ENCODE measurements around the gene CETP. TPM values are rescaled to one million over a fixed set of nuclear protein-coding genes. Genes with fewer than 3 reads are reported as not detected.

Gene CETP
- total and polyA plus RNA-seq, 4 donors: 3.3 to 24.0 (median 6.3) TPM

- no peak for TF ChIP-seq RAD21 (IDR thresholded peaks at IDR 0.05)
Measured at GRCh38 chr16:56930486-56931270, 31.1 kb upstream of the CETP start (continued).

DNA sequence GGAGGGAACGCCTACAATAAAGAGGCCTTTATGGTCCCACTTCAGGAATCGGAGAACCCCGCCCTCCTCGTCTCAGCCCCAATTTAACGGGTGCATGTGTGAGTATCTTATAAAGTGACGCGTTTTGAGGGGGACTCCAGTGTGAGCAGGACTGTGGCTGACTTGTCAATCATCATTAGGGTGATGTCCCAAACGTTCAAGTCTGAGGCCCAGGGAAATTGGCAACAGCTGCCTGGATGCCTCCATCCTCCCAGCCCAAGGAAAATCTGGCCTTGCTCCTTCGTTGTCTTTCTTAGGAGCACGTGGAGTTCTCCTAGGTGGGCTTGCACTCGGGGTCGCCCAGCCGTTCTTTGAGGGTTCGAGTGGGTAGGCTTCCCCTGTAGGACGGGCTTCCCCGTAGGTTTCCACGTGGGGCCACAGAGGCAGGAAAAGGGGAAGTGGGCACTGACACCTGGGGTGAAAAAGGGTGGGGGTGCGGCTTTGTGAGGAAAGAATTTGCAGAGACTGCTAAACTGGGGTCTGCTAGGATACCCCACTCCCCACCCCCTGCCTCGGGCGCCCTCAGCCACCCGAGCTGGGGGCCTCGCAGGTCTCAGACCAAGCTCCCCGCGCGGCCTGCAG, 30.4 kb upstream of the CETP start:
- Histone ChIP-seq H3K27ac (ENCODE audit: low read depth in 1 of 2, low read length in 2 of 2) (peak overlapping the region; percentile 95 to 97), H3K27me3 (ENCODE audit: control insufficient read depth in 4 of 4, insufficient read depth in 4 of 4, low read length in 3 of 4) (no peaks in the 10 kb centered on the region), H3K4me3 (ENCODE audit: low read depth in 1 of 3, low read length in 3 of 3) (peak overlapping the region; percentile 33 to 53 (median 44)), H3K9ac (ENCODE audit: low read depth in 1 of 2, low read length in 2 of 2) (peak overlapping the region; percentile 91 to 92), H3K9me3 (ENCODE audit: control insufficient read depth in 4 of 4, low read length in 3 of 4) (no peaks in the 10 kb centered on the region), H3K4me1 (ENCODE audit: control insufficient read depth in 4 of 4, insufficient read depth in 4 of 4, low read length in 3 of 4) (peaks cover 2 to 26% (median 21%) of the 10 kb centered on the region in 4 donors), H3K36me3 (ENCODE audit: control insufficient read depth in 4 of 4, insufficient read depth in 3 of 4, low read depth in 1 of 4, low read length in 3 of 4) (peaks cover 2 to 16% (median 11%) of the 10 kb centered on the region in 4 donors)
- TF ChIP-seq FOXA1 (IDR thresholded peaks at IDR 0.05) (no peak), RAD21 (IDR thresholded peaks at IDR 0.05) (no peak), RXRA (IDR thresholded peaks at IDR 0.05) (no peak), REST (IDR thresholded peaks at IDR 0.05) (no peak), SP1 (IDR thresholded peaks at IDR 0.05) (no peak)
- DNase-seq (ENCODE audit: low spot score): peak; percentile 40
- 33% methylated on average over 25 of the region's 25 CpGs for WGBS

- DNase-seq (ENCODE audit: low spot score): peak; percentile 97
- under 1% methylated on average over 83 of the region's 83 CpGs for WGBS
- Histone ChIP-seq H3K4me1 (ENCODE audit: control insufficient read depth in 4 of 4, insufficient read depth in 4 of 4, low read length in 3 of 4) (peaks cover 2 to 31% (median 25%) of the 10 kb centered on the region in 4 donors), H3K9me3 (ENCODE audit: control insufficient read depth in 4 of 4, low read length in 3 of 4) (no peaks in the 10 kb centered on the region), H3K36me3 (ENCODE audit: control insufficient read depth in 4 of 4, insufficient read depth in 3 of 4, low read depth in 1 of 4, low read length in 3 of 4) (peaks cover 5 to 23% (median 18%) of the 10 kb centered on the region in 4 donors), H3K9ac (ENCODE audit: low read depth in 1 of 2, low read length in 2 of 2) (peak within 1 kb of the TSS; percentile 95 to 97), H3K27ac (ENCODE audit: low read depth in 1 of 2, low read length in 2 of 2) (peak within 1 kb of the TSS; percentile 95 to 97), H3K27me3 (ENCODE audit: control insufficient read depth in 4 of 4, insufficient read depth in 4 of 4, low read length in 3 of 4) (no peaks in the 10 kb centered on the region), H3K4me3 (ENCODE audit: low read depth in 1 of 3, low read length in 3 of 3) (peak within 1 kb of the TSS; percentile 79 to 98 (median 91))
- peak in 1 of 2 donors; percentile 49 for TF ChIP-seq RXRA (IDR thresholded peaks at IDR 0.05)
- peak; percentile 94 for TF ChIP-seq REST (IDR thresholded peaks at IDR 0.05)
- TF ChIP-seq SP1 (IDR thresholded peaks at IDR 0.05): peak; percentile 93
- TF ChIP-seq NR2F2 (IDR thresholded peaks at IDR 0.05): peak; percentile 15
- TF ChIP-seq YY1 (IDR thresholded peaks at IDR 0.05): peak; percentile 97
- TF ChIP-seq FOXA1 (IDR thresholded peaks at IDR 0.05): no peak
- TF ChIP-seq JUND (IDR thresholded peaks at IDR 0.05): peak; percentile 43 to 67
- TF ChIP-seq RAD21 (IDR thresholded peaks at IDR 0.05): peak in 1 of 2 donors; percentile 27
- peak; percentile 55 to 86 for TF ChIP-seq EGR1 (IDR thresholded peaks at IDR 0.05; ENCODE audit: low read depth in 2 of 2)
- TF ChIP-seq TAF1 (conservative IDR thresholded peaks at IDR 0.05): peak; percentile 98
- TF ChIP-seq CTCF (IDR thresholded peaks at IDR 0.05; ENCODE audit: low read depth, low read length, missing input control): no peak
- no peak for TF ChIP-seq HNF4G (IDR thresholded peaks at IDR 0.05)
- TF ChIP-seq, protein P1, sequence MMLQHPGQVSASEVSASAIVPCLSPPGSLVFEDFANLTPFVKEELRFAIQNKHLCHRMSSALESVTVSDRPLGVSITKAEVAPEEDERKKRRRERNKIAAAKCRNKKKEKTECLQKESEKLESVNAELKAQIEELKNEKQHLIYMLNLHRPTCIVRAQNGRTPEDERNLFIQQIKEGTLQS (IDR thresholded peaks at IDR 0.05): peak; percentile 95
Measured at GRCh38 chr16:56931892-56932720, 29.6 kb upstream of the CETP start, which contains the start of gene HERPUD1. TSS of gene HERPUD1 (plus strand) at chr16:56932142. CDS start at chr16:56932245, 103 bp downstream.

Data from liver (tissue), 9 donors.